ENCODE measurements around the gene TOMM5. TPM values are rescaled to one million over a fixed set of nuclear protein-coding genes. Genes with fewer than 3 reads are reported as not detected.

The TOMM5 gene
- total and polyA plus RNA-seq, 2 of the 13 experiments (the other 11 are each of a cell fraction or from before 2014, with no cell fraction given), result 147 to 315 TPM

DNA sequence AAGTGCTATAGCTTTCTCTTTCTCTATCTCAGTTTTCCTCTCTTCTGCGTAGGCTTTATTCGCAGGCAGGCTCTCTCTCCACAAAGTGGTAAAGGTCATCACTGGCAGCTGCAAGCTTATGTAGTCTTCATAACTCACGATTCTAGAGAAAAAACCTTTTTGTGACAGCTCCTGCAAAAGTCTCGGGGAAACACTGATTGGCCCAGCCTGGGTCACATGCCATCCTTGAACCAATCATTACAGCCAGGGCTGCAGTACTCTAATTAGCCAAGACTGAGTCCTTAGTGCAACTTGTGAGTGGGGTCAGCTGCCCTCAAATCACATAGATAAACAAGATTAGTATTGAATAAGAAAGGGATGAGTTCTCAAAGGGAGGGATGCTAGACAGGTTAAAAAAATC lies 40.1 kb upstream of the TOMM5 start:
- 43% methylated on average over 4 of the region's 4 CpGs for WGBS (ENCODE audit: low lambda C conversion rate)
- no peaks in the 10 kb centered on the region for H3K79me2 ChIP-seq (ENCODE audit: insufficient read depth, low read length)
- no peak overlapping the region for H2AFZ ChIP-seq (ENCODE audit: low read length)
- no peaks in the 10 kb centered on the region for H4K20me1 ChIP-seq (ENCODE audit: insufficient read depth, low read length)
- H3K9ac ChIP-seq (ENCODE audit: insufficient read depth, low read depth, low read length), result no peak overlapping the region
- no peak overlapping the region for H3K4me2 ChIP-seq (ENCODE audit: low read depth, low read length)
- H3K9me3 ChIP-seq (ENCODE audit: low read length), result no peaks in the 10 kb centered on the region
- FAIRE-seq (no peak), ATAC-seq (no peak), DNase-seq (ENCODE audit: low spot score) (no peak)
- intact Hi-C loops (cut with micrococcal nuclease; ENCODE audit: unreplicated experiment), result no loop called here
- no peak overlapping the region for H3K4me3 ChIP-seq (replicated peaks in 1 of 3; ENCODE audit: insufficient read depth in 1 of 3, low read depth in 2 of 3, low read length in 3 of 3)
- H3K27me3 ChIP-seq (ENCODE audit: control insufficient read depth in 1 of 2, insufficient read depth in 2 of 2, low read length in 2 of 2), result peaks cover 0 to 16% of the 10 kb centered on the region in 2 experiments; a peak in 1 of 5 replicates
- no peak overlapping the region for H3K27ac ChIP-seq (ENCODE audit: extremely low read length, insufficient read depth, low read length)
- POLR2A ChIA-PET, result no interaction called here
- TF ChIP-seq NKX3-1 (CRISPR knock-in tag; IDR thresholded peaks at IDR 0.05), result no peak
- no peak for TF ChIP-seq ZNF552 (CRISPR knock-in tag; IDR thresholded peaks at IDR 0.05; ENCODE audit: borderline replicate concordance)
- TF ChIP-seq HOXA5 (CRISPR knock-in tag; IDR thresholded peaks at IDR 0.05), result no peak
- CTCF ChIA-PET (ENCODE audit: low intra/inter-chr PET ratio, low total read pairs), result no interaction called here
- in situ Hi-C loops (cut with HindIII; ENCODE audit: extremely low pct_ligation_motif_present, low pct_unique_long_range_greater_than_20kb), result no loop called here
- H3K4me1 ChIP-seq (ENCODE audit: insufficient read depth, low read length), result no peaks in the 10 kb centered on the region
- no TSS peak for BruUV-seq (replicated peaks)
- H3K36me3 ChIP-seq (replicated peaks in 1 of 2; ENCODE audit: control insufficient read depth in 1 of 2, insufficient read depth in 2 of 2, low read length in 2 of 2), result no peaks in the 10 kb centered on the region

DNA sequence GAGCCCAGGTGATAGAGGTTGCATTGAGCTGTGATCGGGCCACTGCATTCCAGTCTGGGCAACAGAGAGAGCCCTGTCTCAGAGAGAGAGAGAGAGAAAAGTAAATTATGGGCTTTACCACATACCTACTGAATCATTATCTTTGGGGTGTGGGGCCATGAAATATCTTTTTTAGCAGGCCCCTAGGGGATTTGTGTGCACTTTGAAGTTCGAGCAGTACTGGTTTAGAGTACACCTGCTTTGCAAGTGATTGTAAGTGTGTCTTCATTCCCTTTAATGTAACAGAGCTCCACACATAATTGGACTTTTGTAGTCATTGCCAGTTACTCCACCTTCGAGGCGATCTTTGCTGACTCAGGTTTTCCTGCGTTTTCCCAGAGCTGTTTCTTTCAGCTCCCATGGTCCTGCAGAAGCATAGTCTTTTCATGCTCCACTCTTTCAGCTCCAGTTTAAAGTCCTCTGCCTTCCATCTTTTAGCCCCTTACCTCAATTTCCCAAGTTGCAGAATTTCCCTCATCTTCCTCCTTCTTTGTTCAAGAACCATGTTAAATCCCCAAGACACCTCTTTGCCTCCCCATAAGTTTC lies 34.4 kb upstream of the TOMM5 start:
- no TSS peak for BruUV-seq (replicated peaks)
- Histone ChIP-seq H3K9me3 (ENCODE audit: low read length) (no peaks in the 10 kb centered on the region), H3K27ac (ENCODE audit: extremely low read length, insufficient read depth, low read length) (no peak overlapping the region), H4K20me1 (ENCODE audit: insufficient read depth, low read length) (no peaks in the 10 kb centered on the region), H3K4me2 (ENCODE audit: low read depth, low read length) (no peak overlapping the region), H2AFZ (ENCODE audit: low read length) (no peak overlapping the region), H3K4me1 (ENCODE audit: insufficient read depth, low read length) (no peaks in the 10 kb centered on the region), H3K27me3 (ENCODE audit: control insufficient read depth in 1 of 2, insufficient read depth in 2 of 2, low read length in 2 of 2) (peaks cover 0 to 23% of the 10 kb centered on the region in 2 experiments; a peak in 2 of 5 replicates), H3K79me2 (ENCODE audit: insufficient read depth, low read length) (no peaks in the 10 kb centered on the region), H3K9ac (ENCODE audit: insufficient read depth, low read depth, low read length) (no peak overlapping the region), H3K36me3 (replicated peaks in 1 of 2; ENCODE audit: control insufficient read depth in 1 of 2, insufficient read depth in 2 of 2, low read length in 2 of 2) (no peaks in the 10 kb centered on the region), H3K4me3 (replicated peaks in 1 of 3; ENCODE audit: insufficient read depth in 1 of 3, low read depth in 2 of 3, low read length in 3 of 3) (no peak overlapping the region)
- TF ChIP-seq ONECUT2 (CRISPR knock-in tag; IDR thresholded peaks at IDR 0.05) (no peak), KLF12 (CRISPR knock-in tag; IDR thresholded peaks at IDR 0.05; ENCODE audit: borderline replicate concordance) (no peak), MAFK (conservative IDR thresholded peaks at IDR 0.05 in 1 of 2, IDR thresholded peaks at IDR 0.05 in 1 of 2; ENCODE audit: low read length in 2 of 2) (peak; percentile 93 to 98), MAFF (IDR thresholded peaks at IDR 0.05; ENCODE audit: low read depth, low read length) (peak; percentile 96)
- intact Hi-C loops (cut with micrococcal nuclease; ENCODE audit: unreplicated experiment), result no loop called here
- DNase-seq (ENCODE audit: low spot score), result no peak
- ATAC-seq, result no peak
- 3% methylated on average over 5 of the region's 5 CpGs for WGBS (ENCODE audit: low lambda C conversion rate)
- ChIA-PET CTCF (ENCODE audit: low intra/inter-chr PET ratio, low total read pairs) (no interaction called here), POLR2A (no interaction called here)
- in situ Hi-C loops (cut with HindIII; ENCODE audit: extremely low pct_ligation_motif_present, low pct_unique_long_range_greater_than_20kb), result no loop called here
- FAIRE-seq, result no peak

Measured in HepG2 (cell line).